Thoracic aorta (tissue), 2 donors: ENCODE measurements around the gene UPK3A. TPM values are rescaled to one million over a fixed set of nuclear protein-coding genes. Genes with fewer than 3 reads are reported as not detected.
"Not testable (repeated sequence)": the region's sequence is repeated elsewhere in the genome, so short reads cannot be mapped to it uniquely, and the experiment has no call there.

Experiments
- ATAC-seq: fragments of 150-250 bp; one replicate; pipeline ENCODE4 v1.8.0; 2017; ENCODE audit warnings: low read depth; ENCODE audit not compliant: insufficient number of reproducible peaks, low FRiP score
- DNase-seq: peaks from one replicate; pipeline ENCODE4 v3.0.0-alpha.2; 2020; ENCODE audit warnings: low spot score
- H3K27ac ChIP-seq, 2 donors: fragments of 200-600 bp; sonication (generic); 1 replicate in 1 of 2; 2 replicates in 1 of 2; pipeline ENCODE4 v1.5.1; 2016; ENCODE audit warnings: mild to moderate bottlenecking in 2 of 2, moderate library complexity in 2 of 2
- H3K27me3 ChIP-seq: fragments of 200-600 bp; sonication (generic); replicated peaks from 2 replicates; pipeline ENCODE4 v1.6.0; 2016; ENCODE audit warnings: mild to moderate bottlenecking; ENCODE audit not compliant: insufficient read depth
- H3K36me3 ChIP-seq: fragments of 200-600 bp; sonication (generic); one replicate; pipeline ENCODE4 v1.5.1; 2016
- H3K4me1 ChIP-seq, 2 donors: fragments of 200-600 bp; sonication (generic); 1 replicate in 1 of 2; 2 replicates in 1 of 2; pipeline versions ENCODE4 v1.5.1 to v1.6.0; 2016; ENCODE audit warnings: low read depth in 2 of 2, mild to moderate bottlenecking in 1 of 2; ENCODE audit not compliant: control insufficient read depth in 1 of 2
- H3K4me3 ChIP-seq: fragments of 200-600 bp; sonication (generic); 2 replicates; pipeline ENCODE4 v1.5.1; 2016; ENCODE audit warnings: mild to moderate bottlenecking
- H3K9me3 ChIP-seq: fragments of 200-600 bp; sonication (generic); 2 replicates; pipeline ENCODE4 v1.5.1; 2016
- total RNA-seq, 2 donors: library from RNA; depleted of rRNA; stranded (reverse); fragments of >200 nt; gene quantifications; one replicate each; pipeline versions ENCODE4 v1.1.0 to v1.2.3, GENCODE V29; 2016
- TF ChIP-seq, protein P1 (sequence below): fragments of 200-600 bp; sonication (generic); IDR thresholded peaks from one replicate; pipeline ENCODE4 v1.5.1; 2019; ENCODE audit warnings: antibody characterized with exemption

The UPK3A gene
- total RNA-seq, 2 donors from 2014 or later, result not detected

DNA sequence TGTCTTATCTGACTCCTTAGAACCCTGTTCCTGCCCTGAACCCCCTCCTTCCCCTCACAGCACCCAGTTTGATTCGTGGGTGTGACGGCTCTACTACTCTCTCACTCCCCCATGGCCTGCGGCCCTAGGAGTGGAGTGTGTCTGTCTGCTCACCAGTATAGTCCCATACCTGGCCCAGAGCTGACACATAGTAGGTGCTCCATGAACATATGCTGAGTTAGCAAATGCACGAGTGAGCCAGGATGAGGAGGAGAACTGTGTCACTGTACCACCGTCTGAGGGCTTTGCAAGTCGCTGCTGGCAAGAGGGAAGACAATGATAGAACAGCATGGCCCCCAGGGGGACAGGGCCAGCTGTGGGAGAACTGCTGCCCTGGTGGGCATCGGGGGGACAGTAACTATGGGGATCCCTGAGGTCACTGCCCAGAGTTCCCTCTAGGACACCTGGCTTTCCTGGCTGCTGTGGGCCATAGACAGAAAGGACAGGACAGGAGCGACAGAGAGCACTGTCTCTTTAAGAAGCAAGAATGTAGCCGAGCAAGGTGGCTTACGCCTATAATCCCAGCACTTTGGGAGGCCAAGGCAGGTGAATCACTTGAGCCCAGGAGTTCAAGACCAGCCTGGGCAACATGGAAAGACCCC is 24.9 kb upstream of the UPK3A start:
- Histone ChIP-seq H3K4me3 (no peak overlapping the region), H3K4me1 (peaks cover 0 to 11% of the 10 kb centered on the region in 2 donors), H3K27ac (no peak overlapping the region), H3K27me3 (no peaks in the 10 kb centered on the region), H3K9me3 (no peaks in the 10 kb centered on the region), H3K36me3 (no peaks in the 10 kb centered on the region)
- ATAC-seq, result no peak
- TF ChIP-seq, protein P1, sequence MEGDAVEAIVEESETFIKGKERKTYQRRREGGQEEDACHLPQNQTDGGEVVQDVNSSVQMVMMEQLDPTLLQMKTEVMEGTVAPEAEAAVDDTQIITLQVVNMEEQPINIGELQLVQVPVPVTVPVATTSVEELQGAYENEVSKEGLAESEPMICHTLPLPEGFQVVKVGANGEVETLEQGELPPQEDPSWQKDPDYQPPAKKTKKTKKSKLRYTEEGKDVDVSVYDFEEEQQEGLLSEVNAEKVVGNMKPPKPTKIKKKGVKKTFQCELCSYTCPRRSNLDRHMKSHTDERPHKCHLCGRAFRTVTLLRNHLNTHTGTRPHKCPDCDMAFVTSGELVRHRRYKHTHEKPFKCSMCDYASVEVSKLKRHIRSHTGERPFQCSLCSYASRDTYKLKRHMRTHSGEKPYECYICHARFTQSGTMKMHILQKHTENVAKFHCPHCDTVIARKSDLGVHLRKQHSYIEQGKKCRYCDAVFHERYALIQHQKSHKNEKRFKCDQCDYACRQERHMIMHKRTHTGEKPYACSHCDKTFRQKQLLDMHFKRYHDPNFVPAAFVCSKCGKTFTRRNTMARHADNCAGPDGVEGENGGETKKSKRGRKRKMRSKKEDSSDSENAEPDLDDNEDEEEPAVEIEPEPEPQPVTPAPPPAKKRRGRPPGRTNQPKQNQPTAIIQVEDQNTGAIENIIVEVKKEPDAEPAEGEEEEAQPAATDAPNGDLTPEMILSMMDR, result no peak
- no peak for DNase-seq

DNA sequence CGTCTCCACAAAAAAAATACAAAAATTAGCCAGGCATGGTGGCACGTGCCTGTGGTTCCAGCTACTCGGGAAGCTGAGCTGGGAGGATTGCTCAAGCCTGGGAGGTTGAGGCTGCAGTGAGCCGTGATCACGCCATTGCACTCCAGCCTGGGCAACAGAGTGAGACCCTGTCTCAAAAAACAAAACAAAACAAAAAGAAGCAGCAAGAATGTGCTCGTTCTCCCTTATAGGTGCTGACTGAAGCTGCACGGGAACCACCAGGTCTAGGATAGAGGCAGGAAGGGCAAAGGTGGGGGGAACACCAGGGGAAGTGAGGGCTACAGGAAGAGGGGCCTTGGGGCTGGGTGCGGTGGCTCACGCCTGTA is 24.4 kb upstream of the UPK3A start:
- peaks cover 0 to 11% of the 10 kb centered on the region in 2 donors for H3K4me1 ChIP-seq
- not testable (repeated sequence) for DNase-seq, ATAC-seq, H3K27ac ChIP-seq, H3K9me3 ChIP-seq, H3K4me3 ChIP-seq, H3K36me3 ChIP-seq, H3K27me3 ChIP-seq

DNA sequence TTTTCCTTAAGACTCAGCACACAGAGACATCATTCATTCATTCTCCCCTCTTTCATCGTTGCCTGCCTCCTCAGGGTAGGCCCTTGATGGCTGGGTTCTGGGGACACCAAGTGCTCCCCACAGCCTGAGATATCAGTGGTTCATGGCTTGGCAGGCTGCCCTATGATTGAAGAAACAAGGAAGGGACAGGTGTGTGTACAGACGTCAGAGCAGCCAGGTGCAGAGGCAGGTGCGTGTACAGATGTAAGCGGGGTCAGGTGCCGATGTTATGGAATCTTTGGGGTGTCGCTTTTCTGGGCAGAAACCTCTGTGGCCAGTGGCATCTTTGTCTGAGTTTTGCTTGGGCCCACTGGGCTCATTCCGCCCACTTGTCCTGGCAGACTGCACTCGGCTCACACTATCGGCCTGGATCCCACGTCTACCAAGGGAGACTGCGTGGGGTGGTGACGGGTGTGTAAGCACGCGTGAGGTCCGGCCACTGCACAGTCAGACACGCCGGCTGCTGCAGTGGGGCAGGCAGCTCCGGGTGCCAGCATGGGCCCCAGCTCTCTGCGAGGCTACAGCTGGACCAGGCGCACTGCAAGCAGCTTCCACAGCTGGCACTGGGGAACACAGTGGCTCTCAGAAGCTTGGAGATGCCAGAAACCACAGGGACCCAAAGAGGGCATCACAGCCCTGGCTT is 23.2 kb upstream of the UPK3A start:
- H3K36me3 ChIP-seq, result no peaks in the 10 kb centered on the region
- no peaks in the 10 kb centered on the region for H3K27me3 ChIP-seq
- TF ChIP-seq, protein P1, result no peak
- no peak overlapping the region for H3K27ac ChIP-seq
- no peak overlapping the region for H3K4me3 ChIP-seq
- DNase-seq (no peak), ATAC-seq (no peak)
- no peaks in the 10 kb centered on the region for H3K9me3 ChIP-seq
- peaks cover 0 to 11% of the 10 kb centered on the region in 2 donors for H3K4me1 ChIP-seq

DNA sequence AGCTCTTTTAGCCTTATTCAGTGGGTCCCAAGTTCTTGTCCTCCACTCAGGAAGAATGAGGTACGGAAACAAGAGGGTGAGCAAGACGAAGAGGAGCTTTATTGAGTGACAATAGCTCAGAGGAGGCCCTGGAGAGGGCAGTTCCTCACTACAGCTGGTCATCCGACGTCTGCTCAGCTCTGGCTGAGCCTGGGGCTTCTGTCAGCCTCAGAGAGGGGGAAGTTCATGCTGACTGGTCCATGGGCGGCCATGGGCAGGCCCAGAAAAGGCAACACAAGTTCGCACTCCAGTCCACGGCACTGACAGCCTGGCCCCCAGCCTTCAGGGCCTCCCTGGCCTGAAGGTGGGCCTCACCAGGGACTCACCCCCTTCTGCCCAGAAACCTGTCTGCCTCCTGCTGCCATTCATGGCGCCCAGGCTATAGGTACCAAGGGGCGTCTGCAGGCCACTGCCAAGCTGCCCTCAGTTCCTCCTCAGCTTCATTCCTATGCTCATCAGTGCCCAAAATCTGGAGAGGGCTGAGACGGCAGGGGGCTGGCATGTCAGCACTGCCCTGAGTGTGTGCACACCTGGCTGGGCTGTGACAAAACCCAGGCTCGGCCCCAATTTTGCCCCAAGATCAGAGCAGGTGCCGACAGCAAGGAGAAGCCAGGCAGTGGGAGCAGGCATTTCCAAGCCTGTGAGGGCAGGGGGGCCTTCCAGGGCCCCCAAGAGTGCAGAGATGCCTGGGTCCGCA is 22.4 kb upstream of the UPK3A start:
- no peaks in the 10 kb centered on the region for H3K27me3 ChIP-seq
- DNase-seq, result no peak
- H3K9me3 ChIP-seq, result no peaks in the 10 kb centered on the region
- TF ChIP-seq, protein P1, result no peak
- no peaks in the 10 kb centered on the region for H3K36me3 ChIP-seq
- H3K4me1 ChIP-seq, result peaks cover 0 to 11% of the 10 kb centered on the region in 2 donors
- no peak overlapping the region for H3K27ac ChIP-seq
- H3K4me3 ChIP-seq, result no peak overlapping the region
- ATAC-seq, result no peak

DNA sequence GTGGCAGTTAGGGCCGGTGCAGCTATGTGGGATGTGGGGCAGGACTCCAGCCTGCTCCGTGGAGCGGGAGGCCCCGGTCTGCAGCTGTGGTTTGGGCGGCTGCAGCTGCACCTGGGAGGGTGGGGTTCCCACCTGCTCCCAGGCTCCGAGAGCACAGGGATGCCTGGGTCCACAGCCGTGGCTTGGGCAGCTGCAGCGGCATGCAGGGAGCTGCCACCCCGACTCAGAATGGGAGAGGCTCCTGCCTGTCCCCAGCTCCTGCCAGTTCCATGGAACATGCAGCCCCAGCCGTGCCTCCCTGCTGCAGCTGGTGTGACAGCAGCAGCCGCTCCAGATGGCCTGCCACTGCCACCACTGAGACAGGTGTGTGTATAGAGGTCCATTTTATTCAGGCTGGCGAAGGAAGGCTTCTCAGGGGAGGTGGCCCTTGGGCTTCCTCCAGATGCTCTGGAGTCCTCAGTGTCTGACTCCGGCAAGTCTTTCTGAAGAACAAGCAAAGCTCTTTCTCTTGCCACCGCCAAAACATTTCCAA is 21.8 kb upstream of the UPK3A start:
- H3K27ac ChIP-seq, result no peak overlapping the region
- TF ChIP-seq, protein P1, result no peak
- ATAC-seq, result no peak
- H3K27me3 ChIP-seq, result no peaks in the 10 kb centered on the region
- no peak overlapping the region for H3K4me3 ChIP-seq
- H3K36me3 ChIP-seq, result no peaks in the 10 kb centered on the region
- peaks cover 0 to 11% of the 10 kb centered on the region in 2 donors for H3K4me1 ChIP-seq
- no peak for DNase-seq
- H3K9me3 ChIP-seq, result no peaks in the 10 kb centered on the region
